Nephron (organoid): ENCODE data around the gene SLC25A13.
A peak's percentile ranks its signal among the peaks of the same experiment; 100 is the strongest.
"Not testable (repeated sequence)": the region's sequence is repeated elsewhere in the genome, so short reads cannot be mapped to it uniquely, and the experiment has no call there.

Experiments
- H3K27ac Mint-ChIP-seq, 3 experiments: 2 replicates each; pipeline ENCODE4 v1.8.0; 2020; ENCODE audit warnings: mixed read lengths in 3 of 3, mild to moderate bottlenecking in 2 of 3, moderate library complexity in 1 of 3
- H3K27me3 Mint-ChIP-seq: 2 replicates; pipeline ENCODE4 v1.8.0; 2021; ENCODE audit warnings: low read depth, mild to moderate bottlenecking, moderate library complexity, mixed read lengths
- H3K36me3 Mint-ChIP-seq: 2 replicates; pipeline ENCODE4 v1.8.0; 2020; ENCODE audit warnings: low read depth, mixed read lengths
- H3K4me1 Mint-ChIP-seq: 2 replicates; pipeline ENCODE4 v1.8.0; 2020; ENCODE audit warnings: mixed read lengths
- H3K4me3 Mint-ChIP-seq, 3 experiments: 2 replicates each; pipeline ENCODE4 v1.8.0; 2020; ENCODE audit warnings: mild to moderate bottlenecking in 3 of 3, mixed read lengths in 3 of 3, moderate library complexity in 2 of 3
- H3K9me3 Mint-ChIP-seq: 2 replicates; pipeline ENCODE4 v1.8.0; 2020; ENCODE audit warnings: mixed read lengths
- TF ChIP-seq, protein P1 (sequence below), 3 experiments: fragments of 200-600 bp; sonication (generic); IDR thresholded peaks; one replicate each; pipeline ENCODE4 v1.5.0; 2021; ENCODE audit warnings: antibody characterized with exemption in 3 of 3; ENCODE audit not compliant: unreplicated experiment in 3 of 3

Gene SLC25A13

DNA sequence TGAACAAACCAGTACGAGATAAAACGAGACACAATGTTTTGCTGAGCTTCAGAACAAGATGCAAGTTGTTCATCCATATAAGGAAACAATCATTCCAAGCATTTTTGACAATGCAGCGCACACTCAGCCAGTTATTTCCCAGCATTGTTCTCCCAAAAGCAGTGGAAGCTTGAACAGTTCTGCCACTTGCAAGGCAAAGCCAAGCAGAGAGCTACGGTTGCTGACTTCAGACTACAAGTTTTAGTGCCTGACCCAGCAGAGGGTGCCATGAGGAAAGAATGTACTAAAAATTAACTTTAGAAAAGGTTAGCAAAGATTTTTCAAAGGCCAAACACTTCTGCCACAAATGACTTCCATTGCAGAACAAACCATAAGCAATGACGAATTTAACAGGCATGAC, 152.5 kb downstream of the SLC25A13 start:
- Mint-ChIP-seq H3K4me1 (peaks cover 5% of the 10 kb centered on the region), H3K27me3 (no peaks in the 10 kb centered on the region), H3K9me3 (no peaks in the 10 kb centered on the region), H3K27ac (peak overlapping the region; percentile 6 to 74 (median 32)), H3K36me3 (peaks cover 26% of the 10 kb centered on the region), H3K4me3 (no peak overlapping the region)
- TF ChIP-seq, protein P1, sequence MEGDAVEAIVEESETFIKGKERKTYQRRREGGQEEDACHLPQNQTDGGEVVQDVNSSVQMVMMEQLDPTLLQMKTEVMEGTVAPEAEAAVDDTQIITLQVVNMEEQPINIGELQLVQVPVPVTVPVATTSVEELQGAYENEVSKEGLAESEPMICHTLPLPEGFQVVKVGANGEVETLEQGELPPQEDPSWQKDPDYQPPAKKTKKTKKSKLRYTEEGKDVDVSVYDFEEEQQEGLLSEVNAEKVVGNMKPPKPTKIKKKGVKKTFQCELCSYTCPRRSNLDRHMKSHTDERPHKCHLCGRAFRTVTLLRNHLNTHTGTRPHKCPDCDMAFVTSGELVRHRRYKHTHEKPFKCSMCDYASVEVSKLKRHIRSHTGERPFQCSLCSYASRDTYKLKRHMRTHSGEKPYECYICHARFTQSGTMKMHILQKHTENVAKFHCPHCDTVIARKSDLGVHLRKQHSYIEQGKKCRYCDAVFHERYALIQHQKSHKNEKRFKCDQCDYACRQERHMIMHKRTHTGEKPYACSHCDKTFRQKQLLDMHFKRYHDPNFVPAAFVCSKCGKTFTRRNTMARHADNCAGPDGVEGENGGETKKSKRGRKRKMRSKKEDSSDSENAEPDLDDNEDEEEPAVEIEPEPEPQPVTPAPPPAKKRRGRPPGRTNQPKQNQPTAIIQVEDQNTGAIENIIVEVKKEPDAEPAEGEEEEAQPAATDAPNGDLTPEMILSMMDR (IDR thresholded peaks at IDR 0.05; ENCODE audit: unreplicated experiment in 3 of 3) = no peak

GRCh38 chr7:96167424-96167823, 154.5 kb downstream of the SLC25A13 start:
- Mint-ChIP-seq H3K4me1 (peaks cover 5% of the 10 kb centered on the region), H3K27me3 (no peaks in the 10 kb centered on the region), H3K36me3 (peaks cover 40% of the 10 kb centered on the region), H3K27ac (no peak overlapping the region), H3K9me3 (no peaks in the 10 kb centered on the region), H3K4me3 (no peak overlapping the region)
- TF ChIP-seq, protein P1 (IDR thresholded peaks at IDR 0.05; ENCODE audit: unreplicated experiment in 3 of 3) = no peak

GRCh38 chr7:96161897-96162296, 160.0 kb downstream of the SLC25A13 start:
- peaks cover 53% of the 10 kb centered on the region for H3K36me3 Mint-ChIP-seq
- TF ChIP-seq, protein P1 (IDR thresholded peaks at IDR 0.05; ENCODE audit: unreplicated experiment in 3 of 3) = no peak
- H3K27me3 Mint-ChIP-seq = no peaks in the 10 kb centered on the region
- no peak overlapping the region for H3K27ac Mint-ChIP-seq
- H3K4me3 Mint-ChIP-seq = no peak overlapping the region
- H3K4me1 Mint-ChIP-seq = peaks cover 5% of the 10 kb centered on the region
- no peaks in the 10 kb centered on the region for H3K9me3 Mint-ChIP-seq

- no peaks in the 10 kb centered on the region for H3K27me3 Mint-ChIP-seq
- no peaks in the 10 kb centered on the region for H3K9me3 Mint-ChIP-seq
- TF ChIP-seq, protein P1 (IDR thresholded peaks at IDR 0.05; ENCODE audit: unreplicated experiment in 3 of 3) = no peak
- H3K4me1 Mint-ChIP-seq = no peaks in the 10 kb centered on the region
- no peak overlapping the region for H3K4me3 Mint-ChIP-seq
- peaks cover 39% of the 10 kb centered on the region for H3K36me3 Mint-ChIP-seq
- no peak overlapping the region for H3K27ac Mint-ChIP-seq
Observed at GRCh38 chr7:96157856-96158255, 164.0 kb downstream of the SLC25A13 start.

DNA sequence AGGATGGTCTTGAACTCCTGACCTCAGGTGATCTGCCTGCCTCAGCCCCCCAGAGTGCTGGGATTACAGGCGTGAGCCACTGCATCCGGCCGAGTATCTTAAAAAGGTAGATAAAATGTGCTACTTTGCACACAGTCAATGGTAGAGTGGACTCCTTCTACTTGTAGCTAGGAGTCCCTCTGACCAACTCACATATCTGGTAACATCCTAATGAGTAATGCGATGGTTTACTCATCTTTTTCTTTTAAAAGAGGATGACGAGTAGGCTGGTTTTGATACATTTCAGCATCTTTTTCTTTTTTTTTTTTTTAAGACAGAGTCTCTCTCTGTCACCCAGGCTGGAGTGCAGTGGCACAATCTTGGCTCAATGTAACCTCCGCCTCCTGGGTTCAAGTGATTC, 167.4 kb downstream of the SLC25A13 start:
- H3K9me3 Mint-ChIP-seq, H3K4me1 Mint-ChIP-seq, H3K27ac Mint-ChIP-seq, H3K27me3 Mint-ChIP-seq, H3K4me3 Mint-ChIP-seq: not testable (repeated sequence)
- peaks cover 36% of the 10 kb centered on the region for H3K36me3 Mint-ChIP-seq

GRCh38 chr7:96152706-96153105, 169.2 kb downstream of the SLC25A13 start:
- no peak overlapping the region for H3K4me3 Mint-ChIP-seq
- no peaks in the 10 kb centered on the region for H3K4me1 Mint-ChIP-seq
- H3K9me3 Mint-ChIP-seq = no peaks in the 10 kb centered on the region
- H3K27ac Mint-ChIP-seq = no peak overlapping the region
- H3K36me3 Mint-ChIP-seq = peaks cover 26% of the 10 kb centered on the region
- no peaks in the 10 kb centered on the region for H3K27me3 Mint-ChIP-seq
- TF ChIP-seq, protein P1 (IDR thresholded peaks at IDR 0.05; ENCODE audit: unreplicated experiment in 3 of 3) = no peak
